GM12864 (cell line): ENCODE measurements around the gene STX1A.
"Not testable (repeated sequence)": the region's sequence is repeated elsewhere in the genome, so short reads cannot be mapped to it uniquely, and the experiment has no call there.

Experiments used
- DNase-seq: peaks from one replicate; pipeline ENCODE4 v3.0.0-alpha.2; 2011; ENCODE audit warnings: low read depth
- H3K4me3 ChIP-seq: 2 replicates; pipeline ENCODE4 v1.5.1; 2011; ENCODE audit warnings: mild to moderate bottlenecking, low read depth, low read length, control low read depth
- CTCF ChIP-seq: IDR thresholded peaks from 2 replicates; pipeline ENCODE4 v1.5.1; 2011; ENCODE audit warnings: low read depth, mild to moderate bottlenecking, moderate library complexity, low read length, control low read depth, inconsistent platforms; ENCODE audit errors: missing control alignments

STX1A gene

GRCh38 chr7:73681031-73681430 is 38.4 kb downstream of the STX1A start:
- no peak for TF ChIP-seq CTCF
- no peak overlapping the region for H3K4me3 ChIP-seq
- DNase-seq = no peak

GRCh38 chr7:73680501-73680900 is 39.0 kb downstream of the STX1A start:
- no peak overlapping the region for H3K4me3 ChIP-seq
- DNase-seq = no peak
- no peak for TF ChIP-seq CTCF

GRCh38 chr7:73679709-73680108 is 39.8 kb downstream of the STX1A start:
- DNase-seq = no peak
- no peak overlapping the region for H3K4me3 ChIP-seq
- no peak for TF ChIP-seq CTCF

GRCh38 chr7:73678862-73679261 is 40.6 kb downstream of the STX1A start:
- H3K4me3 ChIP-seq = no peak overlapping the region
- no peak for DNase-seq
- no peak for TF ChIP-seq CTCF

GRCh38 chr7:73676062-73676461 is 43.4 kb downstream of the STX1A start:
- DNase-seq, H3K4me3 ChIP-seq: not testable (repeated sequence)

GRCh38 chr7:73674468-73675124 is 44.9 kb downstream of the STX1A start:
- TF ChIP-seq CTCF = no peak
- H3K4me3 ChIP-seq = no peak overlapping the region
- no peak for DNase-seq

- no peak for DNase-seq
- no peak for TF ChIP-seq CTCF
- H3K4me3 ChIP-seq = no peak overlapping the region
These were observed 47.5 kb downstream of the STX1A start for GRCh38 chr7:73671857-73672445.
